ENCODE results near the gene PPP1R36.
A peak's percentile ranks its signal among the peaks of the same experiment; 100 is the strongest.
"Not testable (repeated sequence)": the region's sequence is repeated elsewhere in the genome, so short reads cannot be mapped to it uniquely, and the experiment has no call there.

PPP1R36 gene

GRCh38 chr14:64610049-64610746 is 60.4 kb downstream of the PPP1R36 start:
- no peak for TF ChIP-seq CTCF (IDR thresholded peaks at IDR 0.05; ENCODE audit: low read depth, low read length, missing control alignments)
- in situ Hi-C loops (cut with HindIII; ENCODE audit: low sequenced_read_pairs): no loop called here

GRCh38 chr14:64611358-64612020 is 61.7 kb downstream of the PPP1R36 start:
- no peak overlapping the region for H3K4me3 ChIP-seq (ENCODE audit: low read depth, low read length)
- DNase-seq (ENCODE audit: low read depth): no peak
- no peak for TF ChIP-seq CTCF (IDR thresholded peaks at IDR 0.05; ENCODE audit: low read depth, low read length, missing control alignments)
- in situ Hi-C loops (cut with HindIII; ENCODE audit: low sequenced_read_pairs): no loop called here

More at GRCh38 chr14:64610049-64610746, 60.4 kb downstream of the PPP1R36 start:
- DNase-seq (ENCODE audit: low read depth): no peak
- no peak overlapping the region for H3K4me3 ChIP-seq (ENCODE audit: low read depth, low read length)

GRCh38 chr14:64612021-64612380 is 62.2 kb downstream of the PPP1R36 start:
- in situ Hi-C loops (cut with HindIII; ENCODE audit: low sequenced_read_pairs): no loop called here
- no peak for TF ChIP-seq CTCF (IDR thresholded peaks at IDR 0.05; ENCODE audit: low read depth, low read length, missing control alignments)
- peak; percentile 12 for DNase-seq (ENCODE audit: low read depth)
- H3K4me3 ChIP-seq (ENCODE audit: low read depth, low read length): no peak overlapping the region

GRCh38 chr14:64612971-64613666 is 63.4 kb downstream of the PPP1R36 start:
- in situ Hi-C loops (cut with HindIII; ENCODE audit: low sequenced_read_pairs): no loop called here
- no peak for TF ChIP-seq CTCF (IDR thresholded peaks at IDR 0.05; ENCODE audit: low read depth, low read length, missing control alignments)
- no peak overlapping the region for H3K4me3 ChIP-seq (ENCODE audit: low read depth, low read length)
- DNase-seq (ENCODE audit: low read depth): no peak

- no peak for DNase-seq (ENCODE audit: low read depth)
- in situ Hi-C loops (cut with HindIII; ENCODE audit: low sequenced_read_pairs): no loop called here
- no peak for TF ChIP-seq CTCF (IDR thresholded peaks at IDR 0.05; ENCODE audit: low read depth, low read length, missing control alignments)
- H3K4me3 ChIP-seq (ENCODE audit: low read depth, low read length): no peak overlapping the region
These were observed 64.4 kb downstream of the PPP1R36 start for GRCh38 chr14:64614166-64614565.

GRCh38 chr14:64614805-64615391 is 65.1 kb downstream of the PPP1R36 start:
- no peak overlapping the region for H3K4me3 ChIP-seq (ENCODE audit: low read depth, low read length)
- no peak for TF ChIP-seq CTCF (IDR thresholded peaks at IDR 0.05; ENCODE audit: low read depth, low read length, missing control alignments)
- DNase-seq (ENCODE audit: low read depth): no peak
- in situ Hi-C loops (cut with HindIII; ENCODE audit: low sequenced_read_pairs): no loop called here

- DNase-seq (ENCODE audit: low read depth); H3K4me3 ChIP-seq (ENCODE audit: low read depth, low read length); in situ Hi-C loops (cut with HindIII; ENCODE audit: low sequenced_read_pairs): not testable (repeated sequence)
These were observed 68.2 kb downstream of the PPP1R36 start for GRCh38 chr14:64617872-64618408.
